HG02884 (cell line): ENCODE results near the gene TAL2.
A peak's percentile ranks its signal among the peaks of the same experiment; 100 is the strongest.

ENCODE experiments used
- ATAC-seq: cut with Tn5 transposase; IDR thresholded peaks from one replicate; pipeline ENCODE4 v1.9.1; 2021; ENCODE audit warnings: mild to moderate bottlenecking, moderate library complexity; ENCODE audit not compliant: unreplicated experiment

TAL2 gene

DNA sequence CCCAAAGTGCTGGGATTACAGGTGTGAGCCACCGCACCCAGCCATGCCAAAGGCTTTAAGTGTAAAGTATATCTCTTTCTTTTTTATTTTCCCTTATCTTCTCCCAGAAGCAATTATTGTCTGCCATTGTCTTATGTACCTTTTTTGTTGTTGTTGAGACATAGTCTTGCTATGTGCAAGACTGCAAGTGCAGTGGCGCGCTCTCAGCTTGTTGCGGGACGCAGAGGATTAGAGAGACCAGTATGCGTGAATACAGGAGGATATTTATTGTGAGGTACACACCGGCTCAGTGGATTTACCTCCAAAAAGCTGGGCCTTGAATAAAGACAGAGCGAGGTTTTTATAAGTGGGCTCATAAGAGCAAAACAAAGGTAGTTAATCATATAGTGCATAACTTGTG lies 43.9 kb downstream of the TAL2 start:
- no peak for ATAC-seq

DNA sequence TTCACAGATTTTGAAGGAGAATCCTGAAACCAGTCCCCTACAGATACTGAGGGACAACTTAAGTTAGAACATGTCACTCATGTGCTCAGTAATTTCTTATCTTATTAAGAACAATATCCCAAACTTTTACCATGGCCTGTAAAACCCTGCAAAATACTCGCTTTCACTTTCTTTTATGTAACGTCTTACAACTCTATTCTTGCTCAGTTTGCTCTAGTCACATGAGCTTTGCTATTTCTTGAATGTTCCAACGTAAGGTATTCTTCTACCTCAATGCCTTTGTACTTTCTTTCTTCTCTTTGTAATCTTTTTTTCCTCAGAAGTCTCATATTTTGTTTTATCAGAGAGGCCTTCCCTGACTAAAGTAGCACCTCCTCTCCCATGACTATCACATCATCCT lies 46.1 kb downstream of the TAL2 start:
- peak; percentile 54 for ATAC-seq

DNA sequence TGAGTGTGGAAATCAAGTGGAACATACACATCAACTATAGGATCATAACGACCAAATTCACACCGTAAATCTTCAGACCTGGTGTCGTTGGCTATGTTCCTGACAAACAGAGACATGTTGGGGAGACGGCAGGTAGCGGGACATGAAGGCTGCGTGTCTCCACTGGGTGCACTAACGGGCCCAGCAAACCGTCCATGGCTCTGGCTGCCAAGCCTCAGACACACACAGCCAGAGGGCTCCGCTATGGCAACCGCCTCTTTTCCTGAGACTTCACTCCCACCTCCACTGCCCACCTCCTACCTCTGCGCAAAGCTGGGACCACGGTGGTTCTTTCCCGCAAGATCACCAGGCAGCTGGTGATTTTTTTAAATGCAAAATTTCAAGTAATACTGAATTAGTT lies 48.4 kb downstream of the TAL2 start:
- ATAC-seq, result no peak

GRCh38 chr9:105711867-105712266 lies 49.6 kb downstream of the TAL2 start:
- ATAC-seq, result no peak

- no peak for ATAC-seq
Measured at GRCh38 chr9:105712297-105712696, 50.0 kb downstream of the TAL2 start.
